ENCODE results near the gene FCRLB. TPM values are rescaled to one million over a fixed set of nuclear protein-coding genes. Genes with fewer than 3 reads are reported as not detected.

The FCRLB gene
- total and polyA plus RNA-seq, 2 of the 13 experiments (the other 11 are each of a cell fraction or from before 2014, with no cell fraction given), result 0.08 to 0.11 TPM

DNA sequence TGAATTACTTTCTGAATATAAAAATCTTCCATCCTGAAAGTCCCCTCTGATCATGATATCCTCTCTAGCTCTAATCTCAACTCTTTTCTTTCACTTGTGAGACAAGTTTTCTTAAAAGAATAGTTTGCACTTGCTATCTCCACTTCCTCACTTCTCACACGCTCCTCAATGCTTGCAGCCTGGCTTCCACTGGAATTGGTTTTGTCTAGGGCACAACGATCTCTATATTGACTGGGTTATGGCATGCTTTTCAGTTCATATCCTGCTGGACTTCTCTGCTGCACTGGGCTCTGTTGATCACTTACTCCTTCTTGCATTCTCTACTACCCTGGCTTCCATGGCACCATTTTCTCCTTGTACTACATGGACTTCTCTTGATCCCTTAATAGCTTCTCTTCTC, 13.8 kb upstream of the FCRLB start:
- ATAC-seq (no peak), FAIRE-seq (no peak), DNase-seq (ENCODE audit: low spot score) (no peak)
- H3K27ac ChIP-seq (ENCODE audit: extremely low read length, insufficient read depth, low read length), result no peak overlapping the region
- no peaks in the 10 kb centered on the region for H4K20me1 ChIP-seq (ENCODE audit: insufficient read depth, low read length)
- TF ChIP-seq, protein P1, sequence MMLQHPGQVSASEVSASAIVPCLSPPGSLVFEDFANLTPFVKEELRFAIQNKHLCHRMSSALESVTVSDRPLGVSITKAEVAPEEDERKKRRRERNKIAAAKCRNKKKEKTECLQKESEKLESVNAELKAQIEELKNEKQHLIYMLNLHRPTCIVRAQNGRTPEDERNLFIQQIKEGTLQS (CRISPR knock-in tag; IDR thresholded peaks at IDR 0.05), result no peak
- TF ChIP-seq, protein P2, sequence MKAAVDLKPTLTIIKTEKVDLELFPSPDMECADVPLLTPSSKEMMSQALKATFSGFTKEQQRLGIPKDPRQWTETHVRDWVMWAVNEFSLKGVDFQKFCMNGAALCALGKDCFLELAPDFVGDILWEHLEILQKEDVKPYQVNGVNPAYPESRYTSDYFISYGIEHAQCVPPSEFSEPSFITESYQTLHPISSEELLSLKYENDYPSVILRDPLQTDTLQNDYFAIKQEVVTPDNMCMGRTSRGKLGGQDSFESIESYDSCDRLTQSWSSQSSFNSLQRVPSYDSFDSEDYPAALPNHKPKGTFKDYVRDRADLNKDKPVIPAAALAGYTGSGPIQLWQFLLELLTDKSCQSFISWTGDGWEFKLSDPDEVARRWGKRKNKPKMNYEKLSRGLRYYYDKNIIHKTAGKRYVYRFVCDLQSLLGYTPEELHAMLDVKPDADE (CRISPR knock-in tag; IDR thresholded peaks at IDR 0.05), result no peak
- no peak overlapping the region for H3K4me3 ChIP-seq (replicated peaks in 1 of 3; ENCODE audit: insufficient read depth in 1 of 3, low read depth in 2 of 3, low read length in 3 of 3)
- no peak overlapping the region for H2AFZ ChIP-seq (ENCODE audit: low read length)
- WGBS (ENCODE audit: low lambda C conversion rate), result 13% methylated on average over 2 of the region's 2 CpGs
- H3K4me1 ChIP-seq (ENCODE audit: insufficient read depth, low read length), result peaks cover 4% of the 10 kb centered on the region
- no peak overlapping the region for H3K9ac ChIP-seq (ENCODE audit: insufficient read depth, low read depth, low read length)
- no peaks in the 10 kb centered on the region; a peak in 2 of 5 replicates for H3K27me3 ChIP-seq (ENCODE audit: control insufficient read depth in 1 of 2, insufficient read depth in 2 of 2, low read length in 2 of 2)
- H3K9me3 ChIP-seq (ENCODE audit: low read length), result no peaks in the 10 kb centered on the region
- H3K4me2 ChIP-seq (ENCODE audit: low read depth, low read length), result no peak overlapping the region
- ChIA-PET POLR2A (no interaction called here), CTCF (ENCODE audit: low intra/inter-chr PET ratio, low total read pairs) (no interaction called here)
- BruUV-seq (replicated peaks), result no TSS peak
- H3K79me2 ChIP-seq (ENCODE audit: insufficient read depth, low read length), result no peaks in the 10 kb centered on the region
- no peaks in the 10 kb centered on the region for H3K36me3 ChIP-seq (replicated peaks in 1 of 2; ENCODE audit: control insufficient read depth in 1 of 2, insufficient read depth in 2 of 2, low read length in 2 of 2)
- in situ Hi-C loops (cut with HindIII; ENCODE audit: extremely low pct_ligation_motif_present, low pct_unique_long_range_greater_than_20kb), result no loop called here
- intact Hi-C loops (cut with micrococcal nuclease; ENCODE audit: unreplicated experiment), result no loop called here

DNA sequence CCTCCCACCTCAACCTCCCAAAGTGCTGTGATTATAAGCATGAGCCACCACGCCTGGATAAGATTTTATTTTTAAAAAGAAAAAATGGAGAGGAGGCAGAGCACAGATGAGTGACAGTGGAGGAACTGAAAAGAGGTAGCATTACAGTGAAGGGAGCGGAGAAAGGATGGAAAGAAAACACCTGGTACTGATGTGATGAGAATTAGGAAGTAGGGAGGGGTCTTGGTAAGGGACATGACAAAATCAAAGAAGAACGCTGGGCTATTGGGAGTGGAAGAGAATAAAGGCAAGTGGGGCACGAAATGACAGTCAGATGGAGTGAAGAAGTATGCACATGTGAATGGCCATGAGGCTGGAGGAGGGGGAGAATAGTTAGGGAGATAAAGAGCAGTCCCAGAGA, 12.0 kb upstream of the FCRLB start:
- no peak overlapping the region for H3K4me3 ChIP-seq (replicated peaks in 1 of 3; ENCODE audit: insufficient read depth in 1 of 3, low read depth in 2 of 3, low read length in 3 of 3)
- no peaks in the 10 kb centered on the region for H3K9me3 ChIP-seq (ENCODE audit: low read length)
- H3K79me2 ChIP-seq (ENCODE audit: insufficient read depth, low read length), result no peaks in the 10 kb centered on the region
- FAIRE-seq (no peak), DNase-seq (ENCODE audit: low spot score) (no peak), ATAC-seq (no peak)
- no peak overlapping the region for H3K27ac ChIP-seq (ENCODE audit: extremely low read length, insufficient read depth, low read length)
- H3K4me1 ChIP-seq (ENCODE audit: insufficient read depth, low read length), result no peaks in the 10 kb centered on the region
- no peaks in the 10 kb centered on the region for H4K20me1 ChIP-seq (ENCODE audit: insufficient read depth, low read length)
- in situ Hi-C loops (cut with HindIII; ENCODE audit: extremely low pct_ligation_motif_present, low pct_unique_long_range_greater_than_20kb), result no loop called here
- H3K9ac ChIP-seq (ENCODE audit: insufficient read depth, low read depth, low read length), result no peak overlapping the region
- ChIA-PET POLR2A (no interaction called here), CTCF (ENCODE audit: low intra/inter-chr PET ratio, low total read pairs) (no interaction called here)
- no peaks in the 10 kb centered on the region for H3K36me3 ChIP-seq (replicated peaks in 1 of 2; ENCODE audit: control insufficient read depth in 1 of 2, insufficient read depth in 2 of 2, low read length in 2 of 2)
- 27% methylated on average over 4 of the region's 4 CpGs for WGBS (ENCODE audit: low lambda C conversion rate)
- TF ChIP-seq MAFF (IDR thresholded peaks at IDR 0.05; ENCODE audit: low read depth, low read length), result no peak
- TF ChIP-seq KLF9 (CRISPR knock-in tag; IDR thresholded peaks at IDR 0.05; ENCODE audit: low read depth), result no peak
- TF ChIP-seq HNRNPLL (IDR thresholded peaks at IDR 0.05; ENCODE audit: low read depth, low read length, poor library complexity, severe bottlenecking), result no peak
- TF ChIP-seq CREB1 (IDR thresholded peaks at IDR 0.05), result no peak
- no peak for TF ChIP-seq CREB1 (CRISPR knock-in tag; IDR thresholded peaks at IDR 0.05)
- TF ChIP-seq ZNF607 (CRISPR knock-in tag; IDR thresholded peaks at IDR 0.05; ENCODE audit: borderline replicate concordance), result no peak
- no peak for TF ChIP-seq XBP1 (CRISPR knock-in tag; IDR thresholded peaks at IDR 0.05)
- TF ChIP-seq NFKB2 (CRISPR knock-in tag; IDR thresholded peaks at IDR 0.05; ENCODE audit: borderline replicate concordance), result no peak
- TF ChIP-seq RXRA (CRISPR knock-in tag; IDR thresholded peaks at IDR 0.05), result no peak
- TF ChIP-seq ZKSCAN8 (CRISPR knock-in tag; IDR thresholded peaks at IDR 0.05; ENCODE audit: borderline replicate concordance), result no peak
- TF ChIP-seq ZNF510 (CRISPR knock-in tag; IDR thresholded peaks at IDR 0.05; ENCODE audit: low read depth), result no peak
- no peak for TF ChIP-seq MATR3 (CRISPR knock-in tag; IDR thresholded peaks at IDR 0.05)
- H3K4me2 ChIP-seq (ENCODE audit: low read depth, low read length), result no peak overlapping the region
- intact Hi-C loops (cut with micrococcal nuclease; ENCODE audit: unreplicated experiment), result no loop called here
- no peaks in the 10 kb centered on the region; a peak in 3 of 5 replicates for H3K27me3 ChIP-seq (ENCODE audit: control insufficient read depth in 1 of 2, insufficient read depth in 2 of 2, low read length in 2 of 2)
- no peak overlapping the region for H2AFZ ChIP-seq (ENCODE audit: low read length)
- BruUV-seq (replicated peaks), result no TSS peak

Data from HepG2 (cell line).